CD4-positive, alpha-beta T cell treated with Interleukin-2 at 100 ng/mL for 4 hours (primary cell): ENCODE measurements around the gene BBS2.
"Not testable (repeated sequence)": the region's sequence is repeated elsewhere in the genome, so short reads cannot be mapped to it uniquely, and the experiment has no call there.

ENCODE experiments used
- DNase-seq: peaks from one replicate; pipeline ENCODE4 v3.0.0-alpha.2; 2020; ENCODE audit warnings: low spot score

The BBS2 gene

DNA sequence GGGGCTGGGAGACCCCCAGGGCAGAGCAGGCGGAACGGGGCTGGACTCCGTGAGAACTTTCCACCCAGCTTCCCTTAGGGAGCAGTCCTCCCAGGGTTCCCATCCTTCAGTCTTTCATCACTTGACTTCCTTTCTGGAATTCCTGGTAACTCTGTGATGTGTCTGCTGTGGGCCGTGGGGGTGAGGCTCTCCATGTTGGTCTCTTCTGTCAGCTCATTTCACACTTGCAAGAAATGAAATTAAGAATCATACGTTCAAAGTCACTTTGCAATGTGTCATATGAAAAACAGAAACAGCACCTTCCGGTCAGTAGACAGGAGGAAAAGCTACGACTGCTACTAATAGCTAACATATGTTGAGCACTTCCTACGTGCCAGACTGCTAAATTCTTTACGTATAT lies 5.4 kb upstream of the BBS2 start:
- no peak for DNase-seq

DNA sequence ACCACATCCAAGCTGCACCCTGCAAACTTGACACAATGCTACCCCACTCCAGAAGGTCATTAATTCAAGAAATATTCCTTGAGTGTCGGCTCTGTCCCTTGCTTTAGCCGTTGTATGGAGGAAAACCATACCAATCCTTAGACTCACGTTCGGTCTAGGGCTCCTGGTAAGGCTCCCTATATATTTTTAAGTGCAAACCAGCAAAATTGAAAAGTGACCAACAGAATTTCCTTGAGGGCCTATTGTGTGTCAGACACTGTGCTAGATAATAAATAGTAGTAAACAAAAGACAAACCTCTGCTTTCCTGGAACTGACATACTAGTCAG lies 390 bp upstream of the BBS2 start:
- DNase-seq: peak; percentile 12

GRCh38 chr16:56518425-56518824 lies 1.4 kb downstream of the BBS2 start:
- DNase-seq: no peak

DNA sequence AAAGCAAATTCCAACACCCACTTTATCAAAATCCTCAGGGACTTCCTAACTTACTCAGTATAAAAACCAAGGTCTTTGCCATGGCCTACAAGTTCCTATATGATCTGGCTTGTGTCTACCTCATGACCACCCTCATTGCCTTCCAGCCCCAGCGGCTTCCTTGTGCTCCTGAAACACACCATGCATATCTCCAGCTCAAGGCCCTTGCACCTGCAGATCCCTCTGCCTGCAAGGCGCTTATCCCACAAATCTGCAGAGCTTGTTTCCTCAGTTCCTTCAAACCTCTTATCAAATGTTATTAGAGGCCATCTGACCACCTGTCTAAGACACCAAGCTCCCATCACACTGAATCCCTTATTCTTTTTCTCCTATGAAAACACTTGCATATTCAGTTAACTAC lies 2.6 kb downstream of the BBS2 start:
- no peak for DNase-seq

- no peak for DNase-seq
These were observed 4.2 kb downstream of the BBS2 start for GRCh38 chr16:56515665-56516064.

- no peak for DNase-seq
These were observed 5.0 kb downstream of the BBS2 start for GRCh38 chr16:56514845-56515244.

GRCh38 chr16:56513972-56514371 lies 5.9 kb downstream of the BBS2 start:
- peak; percentile 65 for DNase-seq

GRCh38 chr16:56513091-56513490 lies 6.7 kb downstream of the BBS2 start:
- no peak for DNase-seq

GRCh38 chr16:56512025-56512424 lies 7.8 kb downstream of the BBS2 start:
- no peak for DNase-seq

- DNase-seq: no peak
These were observed 9.3 kb downstream of the BBS2 start for GRCh38 chr16:56510544-56510943.

GRCh38 chr16:56506941-56507340 lies 12.9 kb downstream of the BBS2 start:
- no peak for DNase-seq

DNA sequence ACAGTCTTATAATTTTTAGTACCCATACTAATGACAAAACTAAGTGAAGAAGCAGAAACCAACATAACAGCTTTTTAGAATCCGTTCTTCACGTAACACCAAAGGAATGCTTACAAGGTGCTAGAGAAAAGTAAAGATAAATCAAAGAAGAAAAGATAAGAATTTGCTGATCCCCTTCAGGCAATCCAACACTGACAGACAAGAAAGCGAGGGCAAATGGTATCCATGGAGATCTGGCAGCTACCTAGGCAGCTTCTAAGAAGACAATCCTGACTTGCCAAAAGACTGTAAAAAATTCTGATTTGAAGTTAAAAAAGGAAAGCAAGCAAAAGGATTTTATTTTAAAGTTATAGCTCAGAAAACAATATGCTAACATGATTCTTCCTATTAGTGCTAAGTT lies 14.6 kb downstream of the BBS2 start:
- DNase-seq: no peak

GRCh38 chr16:56493815-56494214 lies 26.0 kb downstream of the BBS2 start:
- no peak for DNase-seq

- no peak for DNase-seq
These were observed 26.7 kb downstream of the BBS2 start for GRCh38 chr16:56493126-56493525.

DNA sequence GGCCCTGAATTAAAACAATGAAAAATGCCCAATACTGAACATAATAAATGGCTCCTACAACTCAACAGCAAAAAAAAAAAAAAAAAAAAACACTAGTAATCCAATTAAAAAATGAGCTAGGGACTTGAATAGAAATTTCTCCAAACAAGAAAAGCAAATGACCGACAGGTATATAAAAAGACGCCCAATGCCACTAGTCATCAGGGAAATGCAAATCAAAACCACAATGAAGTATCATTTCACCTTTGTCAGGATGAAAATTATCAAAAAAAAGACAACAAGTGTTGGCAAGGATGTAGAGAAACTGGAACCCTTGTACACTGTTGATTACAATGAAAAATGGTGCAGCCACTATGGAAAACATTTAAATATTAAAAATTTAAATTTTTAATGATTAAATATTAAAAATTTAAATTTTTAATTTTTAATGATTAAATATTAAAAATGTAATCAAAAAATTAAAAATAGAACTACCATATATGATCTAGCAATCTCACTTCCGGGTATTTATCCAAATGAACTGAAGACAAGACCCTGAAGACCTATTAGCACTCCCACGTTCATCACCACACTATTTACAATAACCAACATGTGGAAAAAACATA lies 28.1 kb downstream of the BBS2 start:
- no peak for DNase-seq

DNA sequence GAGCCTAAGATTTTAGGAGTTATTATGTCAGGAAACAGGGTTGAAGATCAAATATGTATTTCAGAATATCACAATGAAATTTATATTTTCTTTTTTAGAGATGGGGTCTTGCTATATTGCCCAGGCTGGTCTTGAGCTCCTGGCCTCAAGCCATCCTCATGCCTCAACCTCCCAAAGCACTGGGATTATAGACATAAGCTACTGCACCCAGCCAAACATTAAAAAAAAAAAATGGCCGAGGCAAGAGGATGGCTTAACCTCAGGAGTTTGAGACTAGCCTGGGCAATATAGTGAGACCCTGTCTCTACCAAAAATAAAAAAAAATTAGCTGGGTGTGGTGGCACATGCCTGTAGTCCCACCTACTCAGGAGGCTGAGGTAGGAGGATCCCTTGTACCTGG lies 31.0 kb downstream of the BBS2 start:
- DNase-seq: not testable (repeated sequence)

DNA sequence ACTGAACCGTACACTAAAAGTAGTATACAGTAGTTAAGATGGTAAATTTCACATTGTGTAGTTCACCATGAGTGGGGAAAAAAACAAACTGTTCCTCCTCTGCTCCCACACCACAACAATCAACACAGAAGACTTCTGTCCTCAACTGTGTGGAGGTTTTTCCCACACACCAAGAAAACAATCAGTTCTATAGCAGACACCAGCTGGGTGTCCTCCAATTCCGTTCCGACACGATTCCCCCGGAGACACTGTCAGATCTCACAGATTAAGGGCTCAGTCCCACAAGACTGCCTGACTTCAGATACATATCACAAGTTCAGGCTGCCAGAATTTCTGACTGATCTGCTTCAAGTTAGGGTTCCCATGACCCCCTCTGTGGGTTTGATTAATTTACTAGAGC lies 31.8 kb downstream of the BBS2 start:
- DNase-seq: no peak

DNA sequence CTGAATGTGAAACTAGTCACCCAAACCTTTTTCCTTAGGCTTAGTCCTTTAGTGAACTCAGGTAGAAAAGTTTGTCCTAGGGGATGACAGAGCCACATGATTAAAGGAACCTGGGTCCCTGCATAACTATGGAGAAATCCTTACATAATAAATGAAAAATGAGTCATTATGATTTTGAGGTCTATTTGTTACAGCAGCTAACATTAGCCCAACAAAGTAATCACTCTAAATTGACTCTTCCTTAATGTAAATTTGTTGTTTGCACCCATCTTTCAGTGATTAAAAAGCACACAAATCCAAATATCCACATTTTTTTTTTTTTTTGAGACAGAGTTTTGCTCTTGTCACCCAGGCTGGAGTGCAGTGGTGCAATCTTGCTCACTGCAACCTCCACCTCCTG lies 36.4 kb downstream of the BBS2 start:
- no peak for DNase-seq

DNA sequence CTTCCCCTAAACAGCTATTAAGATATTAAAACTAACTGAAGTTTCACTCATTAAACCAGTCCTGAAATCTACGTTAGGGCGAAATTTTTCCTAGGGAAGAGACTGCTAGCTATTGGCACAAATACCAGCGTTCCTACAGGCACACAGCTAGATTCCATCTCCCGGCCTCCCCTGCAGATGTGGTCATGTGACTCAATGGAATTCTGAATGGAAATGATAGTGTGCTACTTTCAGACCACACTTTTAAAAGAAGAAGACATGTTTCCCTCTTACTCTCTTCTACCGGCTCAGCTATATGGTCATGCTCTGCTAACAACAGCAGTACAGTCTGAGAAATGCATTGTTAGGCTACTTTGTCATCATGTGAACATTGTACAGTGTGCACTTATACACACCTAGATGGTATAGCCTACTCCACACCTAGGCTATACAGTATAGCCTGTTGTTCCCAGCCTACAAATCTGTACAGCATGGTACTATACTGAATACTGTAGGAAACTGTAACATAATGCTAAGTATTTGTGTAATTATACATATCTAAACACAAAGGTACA lies 37.1 kb downstream of the BBS2 start:
- no peak for DNase-seq

DNA sequence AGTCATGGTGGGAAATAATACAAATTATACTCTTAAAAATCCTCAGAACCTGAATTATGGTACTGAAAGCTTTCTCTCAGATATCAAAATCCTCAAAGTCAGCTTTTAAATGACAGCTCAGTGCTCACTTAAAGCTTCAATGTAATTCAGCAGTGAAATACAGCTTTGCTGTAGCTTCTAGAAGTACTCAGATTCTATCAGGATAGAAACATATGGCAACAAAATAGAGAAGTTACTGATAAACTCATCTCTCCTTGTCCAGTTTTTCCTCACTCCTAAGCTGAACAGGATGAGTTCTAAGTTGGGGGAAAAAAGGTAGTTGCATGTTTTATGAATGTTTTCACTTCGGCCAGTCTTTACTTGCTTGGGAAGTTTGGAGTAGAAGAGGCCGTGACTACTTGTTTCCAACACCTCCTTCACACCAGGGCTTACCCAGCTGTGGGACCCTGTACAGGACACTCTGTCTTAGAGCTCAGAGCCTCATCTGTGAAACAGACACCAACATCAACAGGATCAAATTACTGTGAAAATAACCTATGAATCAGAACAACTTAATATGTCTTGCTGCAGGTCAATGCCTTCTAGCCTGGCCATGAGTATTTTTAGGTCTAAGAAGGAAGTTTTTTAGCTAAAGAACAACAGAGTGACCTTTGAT lies 38.2 kb downstream of the BBS2 start:
- no peak for DNase-seq

- DNase-seq: no peak
These were observed 38.9 kb downstream of the BBS2 start for GRCh38 chr16:56480776-56481467.

- no peak for DNase-seq
These were observed 40.4 kb downstream of the BBS2 start for GRCh38 chr16:56479469-56479868.

- no peak for DNase-seq
These were observed 41.4 kb downstream of the BBS2 start for GRCh38 chr16:56478281-56479049.
